Measurements from ENCODE around the gene SOX9. TPM values are rescaled to one million over a fixed set of nuclear protein-coding genes. Genes with fewer than 3 reads are reported as not detected.

SOX9 gene
- total and polyA plus RNA-seq, 2 donors from 2014 or later, result 5.8 to 79.3 TPM

GRCh38 chr17:72126575-72127486 is 6.0 kb downstream of the SOX9 start:
- intact Hi-C loops (cut with DNase I), result no loop called here
- no peak for FAIRE-seq
- no peak overlapping the region for H3K9ac ChIP-seq (ENCODE audit: low read length in 3 of 3)
- H3K27ac ChIP-seq (ENCODE audit: low read depth in 2 of 2, low read length in 2 of 2), result no peak overlapping the region
- DNase-seq, result peak in 1 of 5 donors; percentile 29
- TF ChIP-seq CTCF (IDR thresholded peaks at IDR 0.05; ENCODE audit: borderline replicate concordance, extremely low read depth, insufficient read depth), result no peak
- no peaks in the 10 kb centered on the region for H3K27me3 ChIP-seq (ENCODE audit: control insufficient read depth, insufficient read depth, low read length)
- H3K36me3 ChIP-seq (ENCODE audit: control insufficient read depth in 2 of 3, insufficient read depth in 3 of 3, low read length in 3 of 3), result no peaks in the 10 kb centered on the region
- H3K9me3 ChIP-seq (ENCODE audit: control insufficient read depth in 2 of 3, insufficient read depth in 1 of 3, low read length in 3 of 3), result no peaks in the 10 kb centered on the region
- peaks cover 0 to 3% (median 0%) of the 10 kb centered on the region in 3 donors for H3K4me1 ChIP-seq (ENCODE audit: control insufficient read depth in 2 of 3, insufficient read depth in 2 of 3, low read depth in 1 of 3, low read length in 3 of 3)
- H3K4me3 ChIP-seq (ENCODE audit: low read length in 3 of 3), result no peak overlapping the region

GRCh38 chr17:72128039-72128438 is 7.2 kb downstream of the SOX9 start:
- no peaks in the 10 kb centered on the region for H3K27me3 ChIP-seq (ENCODE audit: control insufficient read depth, insufficient read depth, low read length)
- DNase-seq (peak in 1 of 5 donors; percentile 16), FAIRE-seq (no peak)
- H3K4me1 ChIP-seq (ENCODE audit: control insufficient read depth in 2 of 3, insufficient read depth in 2 of 3, low read depth in 1 of 3, low read length in 3 of 3), result no peaks in the 10 kb centered on the region
- no peaks in the 10 kb centered on the region for H3K9me3 ChIP-seq (ENCODE audit: control insufficient read depth in 2 of 3, insufficient read depth in 1 of 3, low read length in 3 of 3)
- no peak for TF ChIP-seq CTCF (IDR thresholded peaks at IDR 0.05; ENCODE audit: borderline replicate concordance, extremely low read depth, insufficient read depth)
- H3K9ac ChIP-seq (ENCODE audit: low read length in 3 of 3), result no peak overlapping the region
- H3K4me3 ChIP-seq (ENCODE audit: low read length in 3 of 3), result no peak overlapping the region
- no peak overlapping the region for H3K27ac ChIP-seq (ENCODE audit: low read depth in 2 of 2, low read length in 2 of 2)
- intact Hi-C loops (cut with DNase I), result no loop called here
- H3K36me3 ChIP-seq (ENCODE audit: control insufficient read depth in 2 of 3, insufficient read depth in 3 of 3, low read length in 3 of 3), result no peaks in the 10 kb centered on the region

- H3K27ac ChIP-seq (ENCODE audit: low read depth in 2 of 2, low read length in 2 of 2), result no peak overlapping the region
- FAIRE-seq (no peak), DNase-seq (no peak)
- no peak for TF ChIP-seq CTCF (IDR thresholded peaks at IDR 0.05; ENCODE audit: borderline replicate concordance, extremely low read depth, insufficient read depth)
- H3K4me3 ChIP-seq (ENCODE audit: low read length in 3 of 3), result no peak overlapping the region
- H3K27me3 ChIP-seq (ENCODE audit: control insufficient read depth, insufficient read depth, low read length), result no peaks in the 10 kb centered on the region
- no peaks in the 10 kb centered on the region for H3K36me3 ChIP-seq (ENCODE audit: control insufficient read depth in 2 of 3, insufficient read depth in 3 of 3, low read length in 3 of 3)
- intact Hi-C loops (cut with DNase I), result no loop called here
- H3K9ac ChIP-seq (ENCODE audit: low read length in 3 of 3), result no peak overlapping the region
- H3K4me1 ChIP-seq (ENCODE audit: control insufficient read depth in 2 of 3, insufficient read depth in 2 of 3, low read depth in 1 of 3, low read length in 3 of 3), result no peaks in the 10 kb centered on the region
- H3K9me3 ChIP-seq (ENCODE audit: control insufficient read depth in 2 of 3, insufficient read depth in 1 of 3, low read length in 3 of 3), result no peaks in the 10 kb centered on the region
Measured at GRCh38 chr17:72134608-72135394, 14.0 kb downstream of the SOX9 start.

All from kidney (tissue), 14 donors.